Lung (tissue), 12 donors: ENCODE results near the gene DIP2C. TPM values are rescaled to one million over a fixed set of nuclear protein-coding genes. Genes with fewer than 3 reads are reported as not detected.

ENCODE experiments used
- ATAC-seq: fragments of 200-7000 bp; cut with Tn5 transposase; one replicate; pipeline ENCODE4 v1.9.1; 2020; ENCODE audit warnings: moderate number of reproducible peaks; ENCODE audit not compliant: insufficient read depth, low FRiP score
- DNase-seq, 3 donors: peaks; one replicate each; pipeline ENCODE4 v3.0.0-alpha.2; 2013 to 2017
- H3K27ac ChIP-seq, 2 donors: one replicate each; pipeline ENCODE4 v1.5.1; 2013; ENCODE audit warnings: mild to moderate bottlenecking in 2 of 2, moderate library complexity in 2 of 2, control low read depth in 1 of 2, inconsistent platforms in 1 of 2, low read depth in 1 of 2, low read length in 1 of 2
- H3K27me3 ChIP-seq, 3 donors: one replicate each; pipeline ENCODE4 v1.5.1; 2013; ENCODE audit warnings: low read length in 2 of 3; ENCODE audit not compliant: control insufficient read depth in 3 of 3, insufficient read depth in 3 of 3
- H3K36me3 ChIP-seq, 4 donors: one replicate each; pipeline ENCODE4 v1.5.1; 2013; ENCODE audit warnings: low read length in 4 of 4, mild to moderate bottlenecking in 1 of 4, moderate library complexity in 1 of 4; ENCODE audit not compliant: control insufficient read depth in 4 of 4, insufficient read depth in 4 of 4
- H3K4me1 ChIP-seq, 5 donors: one replicate each; pipeline ENCODE4 v1.5.1; 2013; ENCODE audit warnings: low read length in 5 of 5, mild to moderate bottlenecking in 2 of 5, moderate library complexity in 1 of 5; ENCODE audit not compliant: control insufficient read depth in 5 of 5, insufficient read depth in 5 of 5
- H3K4me3 ChIP-seq: one replicate; pipeline ENCODE4 v1.5.1; 2013; ENCODE audit warnings: mild to moderate bottlenecking, control low read depth, moderate library complexity
- H3K9ac ChIP-seq, 2 donors: one replicate each; pipeline ENCODE4 v1.5.1; 2013; ENCODE audit warnings: low read length in 2 of 2, control low read depth in 1 of 2; ENCODE audit not compliant: insufficient read depth in 1 of 2
- H3K9me3 ChIP-seq, 4 donors: one replicate each; pipeline ENCODE4 v1.5.1; 2013; ENCODE audit warnings: low read length in 3 of 4, mild to moderate bottlenecking in 1 of 4, moderate library complexity in 1 of 4; ENCODE audit not compliant: control insufficient read depth in 4 of 4, insufficient read depth in 3 of 4
- WGBS, 2 donors: extraction: QIAGEN DNeasy Blood & Tissue Kit; methylation state at CpG; one replicate each; pipeline ENCODE4 v1.1.7; 2013; 5-methylcytosine and 5-hydroxymethylcytosine counted together
- polyA plus RNA-seq, 2 donors: library from polyadenylated mRNA; stranded (reverse); fragments of 200-250 nt; gene quantifications; one replicate each; pipeline ENCODE4 v1.2.1, GENCODE V29; 2013
- total RNA-seq, 2 donors: library from RNA; depleted of rRNA in 1 of 2; stranded (reverse); fragments of >200 nt in 1 of 2; gene quantifications; one replicate each; pipeline ENCODE4 v1.2.1, GENCODE V29; 2014 to 2021
- TF ChIP-seq, protein P1 (sequence below): IDR thresholded peaks from 2 replicates; pipeline ENCODE4 v1.5.1; 2012; ENCODE audit warnings: mild to moderate bottlenecking; ENCODE audit errors: control extremely low read depth, extremely low read depth
- donor health status: control.
- donor health status: control.
- donor health status: Bipolar disorder and iron deficiency.
- donor health status: healthy.
- donor health status: DM: yes; HTN: yes; CAD: no.

DIP2C gene
- total and polyA plus RNA-seq, 4 donors = 3.6 to 20.0 (median 9.5) TPM

DNA sequence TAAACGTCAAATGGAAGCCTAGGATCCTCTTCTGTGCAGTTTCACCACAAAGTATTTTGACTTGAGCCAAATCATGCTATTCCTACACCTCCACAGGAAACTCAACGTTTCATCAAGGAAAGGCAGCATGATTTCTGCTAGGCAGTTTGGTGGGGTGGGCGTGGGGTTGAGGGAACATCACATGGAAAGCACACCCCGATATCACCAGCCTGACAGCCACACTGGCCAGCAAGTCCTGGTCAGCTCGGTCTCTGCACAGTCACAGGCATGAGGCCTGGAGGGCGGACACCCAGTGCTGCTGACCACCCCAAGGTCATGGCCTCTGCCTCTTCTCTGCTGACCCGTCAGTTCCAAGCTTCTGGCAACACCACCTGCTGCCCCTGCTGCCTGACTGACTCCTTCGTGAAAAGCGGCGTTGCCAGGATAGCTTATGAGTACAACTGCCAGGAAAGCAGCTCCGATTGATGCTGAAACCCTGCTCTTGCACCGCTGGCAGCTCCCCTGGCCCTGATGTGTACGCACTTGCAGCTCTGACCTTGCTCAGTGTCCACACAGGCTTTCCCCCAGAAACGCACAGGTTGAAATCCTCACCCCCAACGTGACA, 171.5 kb downstream of the DIP2C start:
- Histone ChIP-seq H3K4me3 (no peak overlapping the region), H3K27ac (no peak overlapping the region), H3K9ac (no peak overlapping the region), H3K36me3 (peaks cover 0 to 6% (median 0%) of the 10 kb centered on the region in 4 donors), H3K9me3 (no peaks in the 10 kb centered on the region), H3K27me3 (no peaks in the 10 kb centered on the region), H3K4me1 (peaks cover 0 to 7% (median 3%) of the 10 kb centered on the region in 5 donors)
- TF ChIP-seq, protein P1, sequence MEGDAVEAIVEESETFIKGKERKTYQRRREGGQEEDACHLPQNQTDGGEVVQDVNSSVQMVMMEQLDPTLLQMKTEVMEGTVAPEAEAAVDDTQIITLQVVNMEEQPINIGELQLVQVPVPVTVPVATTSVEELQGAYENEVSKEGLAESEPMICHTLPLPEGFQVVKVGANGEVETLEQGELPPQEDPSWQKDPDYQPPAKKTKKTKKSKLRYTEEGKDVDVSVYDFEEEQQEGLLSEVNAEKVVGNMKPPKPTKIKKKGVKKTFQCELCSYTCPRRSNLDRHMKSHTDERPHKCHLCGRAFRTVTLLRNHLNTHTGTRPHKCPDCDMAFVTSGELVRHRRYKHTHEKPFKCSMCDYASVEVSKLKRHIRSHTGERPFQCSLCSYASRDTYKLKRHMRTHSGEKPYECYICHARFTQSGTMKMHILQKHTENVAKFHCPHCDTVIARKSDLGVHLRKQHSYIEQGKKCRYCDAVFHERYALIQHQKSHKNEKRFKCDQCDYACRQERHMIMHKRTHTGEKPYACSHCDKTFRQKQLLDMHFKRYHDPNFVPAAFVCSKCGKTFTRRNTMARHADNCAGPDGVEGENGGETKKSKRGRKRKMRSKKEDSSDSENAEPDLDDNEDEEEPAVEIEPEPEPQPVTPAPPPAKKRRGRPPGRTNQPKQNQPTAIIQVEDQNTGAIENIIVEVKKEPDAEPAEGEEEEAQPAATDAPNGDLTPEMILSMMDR = no peak
- no peak for DNase-seq
- WGBS, 2 donors = 86 to 90% methylated on average over 15 of the region's 15 CpGs
- no peak for ATAC-seq

DNA sequence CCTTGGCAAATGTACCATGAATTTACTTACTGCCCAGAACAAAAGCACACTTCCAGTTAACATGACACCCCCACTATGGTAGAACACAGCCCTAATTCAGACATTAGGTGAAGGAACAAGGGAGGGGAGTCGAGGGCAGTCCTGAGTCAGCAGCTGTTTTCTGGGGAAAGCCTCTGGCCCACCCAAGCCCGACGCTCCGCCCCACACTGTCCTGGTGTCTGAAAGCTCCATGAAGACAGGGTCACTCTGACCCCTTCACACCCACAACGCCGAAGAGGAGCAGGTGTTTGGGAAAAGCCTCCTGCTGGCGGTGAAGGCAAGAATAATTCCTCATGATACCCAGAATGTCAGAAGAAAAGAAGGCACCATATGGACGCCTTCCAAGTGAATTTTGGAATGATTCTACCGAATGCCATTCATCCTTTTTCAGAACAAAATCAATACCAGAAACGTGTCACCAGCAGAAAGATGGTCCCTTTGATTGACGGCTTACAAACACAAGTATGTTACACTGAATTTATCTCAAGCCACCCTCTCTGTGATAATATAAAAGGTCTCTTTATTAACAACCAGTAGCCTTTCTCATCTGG, 172.1 kb downstream of the DIP2C start:
- H3K27ac ChIP-seq = no peak overlapping the region
- H3K27me3 ChIP-seq = no peaks in the 10 kb centered on the region
- no peak for DNase-seq
- peaks cover 3% of the 10 kb centered on the region in 5 donors for H3K4me1 ChIP-seq
- H3K4me3 ChIP-seq = no peak overlapping the region
- TF ChIP-seq, protein P1 = no peak
- no peaks in the 10 kb centered on the region for H3K9me3 ChIP-seq
- no peak overlapping the region for H3K9ac ChIP-seq
- WGBS, 2 donors = 73 to 86% methylated on average over 11 of the region's 11 CpGs
- no peak for ATAC-seq
- peaks cover 0 to 6% (median 0%) of the 10 kb centered on the region in 4 donors for H3K36me3 ChIP-seq

DNA sequence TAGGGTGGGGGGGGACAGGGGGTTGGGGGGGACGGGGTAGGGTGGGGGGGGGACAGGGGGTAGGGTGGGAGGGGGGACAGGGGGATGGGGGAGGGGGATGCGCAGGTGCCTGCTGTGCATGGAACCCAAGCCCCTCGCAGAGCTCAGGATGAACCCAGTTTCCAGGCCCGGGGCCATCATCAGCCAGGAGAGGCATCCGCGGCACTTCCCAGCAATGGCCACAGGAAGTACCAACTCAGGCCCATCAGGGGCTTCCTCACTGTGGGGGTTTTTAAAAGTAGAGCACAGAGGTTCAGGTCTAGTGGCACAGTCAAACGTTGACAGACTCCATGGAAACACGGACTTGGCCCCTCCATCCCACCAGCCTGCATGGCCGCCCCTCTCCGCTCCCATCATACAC, 172.7 kb downstream of the DIP2C start:
- Histone ChIP-seq H3K9ac (no peak overlapping the region), H3K27ac (no peak overlapping the region), H3K36me3 (peaks cover 0 to 6% (median 0%) of the 10 kb centered on the region in 4 donors), H3K4me3 (no peak overlapping the region), H3K4me1 (peaks cover 0 to 3% (median 3%) of the 10 kb centered on the region in 5 donors), H3K9me3 (no peaks in the 10 kb centered on the region), H3K27me3 (no peaks in the 10 kb centered on the region)
- TF ChIP-seq, protein P1 = no peak
- DNase-seq = no peak
- ATAC-seq = no peak
- WGBS, 2 donors = 77 to 82% methylated on average over 9 of the region's 10 CpGs

DNA sequence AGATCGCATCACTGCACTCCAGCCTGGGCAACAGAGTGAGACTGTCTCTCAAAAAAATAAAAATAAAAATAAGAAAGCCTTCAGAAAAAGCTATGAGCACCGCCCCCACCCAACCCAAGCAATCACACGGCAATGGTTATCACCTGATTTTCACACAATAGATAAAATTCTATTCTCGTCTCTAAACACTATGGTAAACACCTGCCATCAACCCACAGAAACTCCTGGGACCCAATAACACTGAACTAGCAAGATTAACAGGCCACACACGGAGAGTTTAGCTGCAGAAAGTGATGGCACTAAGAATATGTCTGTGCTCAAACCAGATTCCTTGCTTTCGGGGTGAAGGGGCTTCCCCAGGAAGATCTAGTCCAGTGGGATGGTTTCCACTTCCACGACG, 173.8 kb downstream of the DIP2C start:
- peaks cover 0 to 12% (median 3%) of the 10 kb centered on the region in 5 donors for H3K4me1 ChIP-seq
- H3K9ac ChIP-seq = no peak overlapping the region
- H3K36me3 ChIP-seq = peaks cover 0 to 6% (median 0%) of the 10 kb centered on the region in 4 donors
- TF ChIP-seq, protein P1 = no peak
- WGBS, 2 donors = 79 to 83% methylated on average over 8 of the region's 8 CpGs
- H3K27ac ChIP-seq = no peak overlapping the region
- ATAC-seq (no peak), DNase-seq (no peak)
- no peak overlapping the region for H3K4me3 ChIP-seq
- H3K27me3 ChIP-seq = no peaks in the 10 kb centered on the region
- H3K9me3 ChIP-seq = no peaks in the 10 kb centered on the region
